PC-3 (cell line): ENCODE measurements around the gene RSRC1.

Experiments used
- CTCF ChIP-seq: fragments of 300-600 bp; sonication (generic); conservative IDR thresholded peaks from 2 replicates; pipeline ENCODE4 v1.5.1; 2017; ENCODE audit warnings: antibody characterized with exemption, low read depth, mild to moderate bottlenecking, low read length
- EZH2 ChIP-seq: fragments of 300-600 bp; sonication (generic); IDR thresholded peaks from one replicate; pipeline ENCODE4 v1.6.1; 2017; ENCODE audit warnings: antibody characterized with exemption, mild to moderate bottlenecking, low read length; ENCODE audit not compliant: unreplicated experiment
- EZH2phosphoT487 ChIP-seq: fragments of 300-600 bp; sonication (generic); IDR thresholded peaks from 2 replicates; pipeline ENCODE4 v1.6.1; 2018; ENCODE audit warnings: mild to moderate bottlenecking, antibody characterized with exemption, low read length, borderline replicate concordance

GRCh38 chr3:158430448-158430847, 320.6 kb downstream of the RSRC1 start:
- no peak for TF ChIP-seq CTCF
- TF ChIP-seq EZH2: no peak
- no peak for TF ChIP-seq EZH2phosphoT487
